ENCODE measurements around the gene BMPR1A.

Gene BMPR1A

DNA sequence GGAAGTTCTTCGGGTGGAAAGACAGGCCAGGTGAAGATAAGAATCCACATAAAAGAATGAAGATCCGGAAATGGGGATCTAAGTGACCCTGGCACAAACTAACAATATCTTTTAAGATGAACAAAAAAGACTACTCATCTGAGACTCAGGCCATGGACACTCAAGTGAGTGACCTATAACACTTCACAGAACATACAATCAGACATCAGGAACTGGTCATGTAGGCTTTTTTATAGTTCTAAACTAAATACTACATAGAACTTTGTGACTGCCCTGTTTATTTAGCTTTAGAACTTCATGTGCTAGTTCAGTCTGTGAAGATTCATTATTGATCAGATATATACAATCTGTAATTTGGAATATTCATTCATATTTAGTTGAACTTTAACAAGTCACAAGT is 148.2 kb downstream of the BMPR1A start:
- no peak for DNase-seq (ENCODE audit: low read depth, low spot score)
- H3K4me3 ChIP-seq (ENCODE audit: low read depth, low read length), result no peak overlapping the region
- ChIA-PET POLR2A (no interaction called here), CTCF (no interaction called here)
- TF ChIP-seq, protein P1, sequence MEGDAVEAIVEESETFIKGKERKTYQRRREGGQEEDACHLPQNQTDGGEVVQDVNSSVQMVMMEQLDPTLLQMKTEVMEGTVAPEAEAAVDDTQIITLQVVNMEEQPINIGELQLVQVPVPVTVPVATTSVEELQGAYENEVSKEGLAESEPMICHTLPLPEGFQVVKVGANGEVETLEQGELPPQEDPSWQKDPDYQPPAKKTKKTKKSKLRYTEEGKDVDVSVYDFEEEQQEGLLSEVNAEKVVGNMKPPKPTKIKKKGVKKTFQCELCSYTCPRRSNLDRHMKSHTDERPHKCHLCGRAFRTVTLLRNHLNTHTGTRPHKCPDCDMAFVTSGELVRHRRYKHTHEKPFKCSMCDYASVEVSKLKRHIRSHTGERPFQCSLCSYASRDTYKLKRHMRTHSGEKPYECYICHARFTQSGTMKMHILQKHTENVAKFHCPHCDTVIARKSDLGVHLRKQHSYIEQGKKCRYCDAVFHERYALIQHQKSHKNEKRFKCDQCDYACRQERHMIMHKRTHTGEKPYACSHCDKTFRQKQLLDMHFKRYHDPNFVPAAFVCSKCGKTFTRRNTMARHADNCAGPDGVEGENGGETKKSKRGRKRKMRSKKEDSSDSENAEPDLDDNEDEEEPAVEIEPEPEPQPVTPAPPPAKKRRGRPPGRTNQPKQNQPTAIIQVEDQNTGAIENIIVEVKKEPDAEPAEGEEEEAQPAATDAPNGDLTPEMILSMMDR (IDR thresholded peaks at IDR 0.05; ENCODE audit: insufficient read depth, low read length, missing control alignments), result no peak

DNA sequence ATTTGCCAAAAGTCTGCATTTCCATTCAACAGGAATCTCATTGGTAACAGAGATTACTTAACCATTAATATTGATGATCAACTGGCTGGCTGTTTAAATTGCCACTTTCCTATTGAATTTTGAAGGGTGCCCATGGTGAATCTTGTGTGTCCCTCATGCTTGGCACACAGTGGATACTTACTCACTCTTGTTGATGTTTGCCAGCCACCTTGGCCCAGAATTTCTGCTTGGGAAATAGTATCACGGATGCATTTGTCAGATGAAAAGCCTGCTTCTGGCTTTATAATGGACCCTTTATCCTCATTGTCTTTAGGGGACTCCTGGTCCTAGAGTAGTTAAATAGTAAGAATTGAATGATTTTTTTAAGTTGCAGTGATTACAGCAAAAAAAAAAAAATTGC is 149.0 kb downstream of the BMPR1A start:
- POLR2A ChIA-PET, result no interaction called here
- TF ChIP-seq, protein P1 (IDR thresholded peaks at IDR 0.05; ENCODE audit: insufficient read depth, low read length, missing control alignments), result no peak
- no peak overlapping the region for H3K4me3 ChIP-seq (ENCODE audit: low read depth, low read length)
- CTCF ChIA-PET, result interaction anchor here (1.8 kb wide), 1 partner anchor 217 kb away, joined by 5 read pairs; no protein-coding TSS in a partner anchor
- DNase-seq (ENCODE audit: low read depth, low spot score), result no peak

DNA sequence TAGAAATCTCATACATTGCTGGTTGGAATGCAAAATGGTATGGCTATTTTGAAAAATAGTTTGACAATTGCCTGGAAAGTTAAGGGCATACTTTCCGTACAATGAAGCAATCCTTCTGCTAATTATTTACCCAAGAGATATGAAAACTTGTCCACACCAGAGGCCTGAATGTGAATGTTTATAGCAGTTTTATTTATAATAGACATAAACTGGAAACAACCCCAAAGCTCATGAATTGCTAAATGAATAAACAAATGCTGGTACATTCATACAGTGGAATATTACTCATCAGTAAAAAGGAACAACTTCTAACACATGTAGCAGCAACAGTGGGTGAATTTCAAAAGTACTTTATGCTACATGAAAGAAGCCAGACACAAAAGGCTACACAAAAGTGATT is 158.3 kb downstream of the BMPR1A start:
- ChIA-PET CTCF (interaction anchor here (1.7 kb wide), 1 partner anchor 15 kb away, joined by 11 read pairs; no protein-coding TSS in a partner anchor), POLR2A (no interaction called here)
- TF ChIP-seq, protein P1 (IDR thresholded peaks at IDR 0.05; ENCODE audit: insufficient read depth, low read length, missing control alignments), result no peak
- DNase-seq (ENCODE audit: low read depth, low spot score), result no peak
- H3K4me3 ChIP-seq (ENCODE audit: low read depth, low read length), result no peak overlapping the region

DNA sequence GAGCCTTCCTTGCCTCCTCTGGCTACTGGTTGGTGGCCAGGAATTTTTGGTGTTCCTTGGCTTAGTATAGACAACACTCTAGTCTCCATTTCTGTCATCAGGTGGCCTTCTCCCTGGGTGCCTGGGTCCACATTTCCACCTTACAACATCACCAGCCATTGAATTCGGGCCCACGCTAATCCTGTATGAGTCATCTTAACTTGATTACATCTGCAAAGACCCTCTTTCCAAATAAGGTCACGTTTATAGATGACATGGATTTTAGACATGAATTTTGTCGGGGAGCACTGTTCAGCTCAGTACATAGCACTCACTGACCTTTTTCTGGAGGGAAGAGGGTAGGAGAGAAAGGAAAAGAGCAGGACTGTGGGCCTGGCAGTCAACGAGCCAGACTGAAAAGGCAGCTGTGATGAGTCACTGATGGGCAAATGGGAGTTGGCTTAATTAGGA is 161.6 kb downstream of the BMPR1A start:
- no peak for DNase-seq (ENCODE audit: low read depth, low spot score)
- POLR2A ChIA-PET, result no interaction called here
- CTCF ChIA-PET, result interaction anchor here (0.5 to 3.3 kb wide), 8 partner anchors 16 to 233 kb away, joined by 3 to 13 read pairs (median 4); no protein-coding TSS in a partner anchor
- TF ChIP-seq, protein P1 (IDR thresholded peaks at IDR 0.05; ENCODE audit: insufficient read depth, low read length, missing control alignments), result no peak
- no peak overlapping the region for H3K4me3 ChIP-seq (ENCODE audit: low read depth, low read length)

DNA sequence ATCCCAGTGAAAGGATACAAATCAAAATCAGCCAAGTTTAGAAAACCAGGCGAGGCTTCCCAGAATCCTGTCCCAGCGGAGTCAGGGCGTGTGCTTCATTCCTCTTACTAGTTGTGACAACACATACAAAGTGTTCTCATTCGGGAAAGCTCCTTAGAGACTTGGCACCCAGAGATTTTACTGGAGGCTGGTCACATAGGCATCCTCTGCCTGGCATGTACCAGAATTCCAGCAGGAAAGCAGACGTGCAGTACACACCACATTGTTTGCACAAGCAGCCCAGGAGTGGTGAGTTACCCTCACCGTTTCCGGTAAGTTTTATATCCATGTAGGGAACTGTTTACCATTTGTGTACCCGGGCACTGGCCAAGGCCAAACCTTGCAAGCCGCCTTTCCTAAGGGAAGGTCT is 166.1 kb downstream of the BMPR1A start:
- no peak overlapping the region for H3K4me3 ChIP-seq (ENCODE audit: low read depth, low read length)
- no peak for DNase-seq (ENCODE audit: low read depth, low spot score)
- TF ChIP-seq, protein P1 (IDR thresholded peaks at IDR 0.05; ENCODE audit: insufficient read depth, low read length, missing control alignments), result no peak
- POLR2A ChIA-PET, result no interaction called here
- CTCF ChIA-PET, result no interaction called here

DNA sequence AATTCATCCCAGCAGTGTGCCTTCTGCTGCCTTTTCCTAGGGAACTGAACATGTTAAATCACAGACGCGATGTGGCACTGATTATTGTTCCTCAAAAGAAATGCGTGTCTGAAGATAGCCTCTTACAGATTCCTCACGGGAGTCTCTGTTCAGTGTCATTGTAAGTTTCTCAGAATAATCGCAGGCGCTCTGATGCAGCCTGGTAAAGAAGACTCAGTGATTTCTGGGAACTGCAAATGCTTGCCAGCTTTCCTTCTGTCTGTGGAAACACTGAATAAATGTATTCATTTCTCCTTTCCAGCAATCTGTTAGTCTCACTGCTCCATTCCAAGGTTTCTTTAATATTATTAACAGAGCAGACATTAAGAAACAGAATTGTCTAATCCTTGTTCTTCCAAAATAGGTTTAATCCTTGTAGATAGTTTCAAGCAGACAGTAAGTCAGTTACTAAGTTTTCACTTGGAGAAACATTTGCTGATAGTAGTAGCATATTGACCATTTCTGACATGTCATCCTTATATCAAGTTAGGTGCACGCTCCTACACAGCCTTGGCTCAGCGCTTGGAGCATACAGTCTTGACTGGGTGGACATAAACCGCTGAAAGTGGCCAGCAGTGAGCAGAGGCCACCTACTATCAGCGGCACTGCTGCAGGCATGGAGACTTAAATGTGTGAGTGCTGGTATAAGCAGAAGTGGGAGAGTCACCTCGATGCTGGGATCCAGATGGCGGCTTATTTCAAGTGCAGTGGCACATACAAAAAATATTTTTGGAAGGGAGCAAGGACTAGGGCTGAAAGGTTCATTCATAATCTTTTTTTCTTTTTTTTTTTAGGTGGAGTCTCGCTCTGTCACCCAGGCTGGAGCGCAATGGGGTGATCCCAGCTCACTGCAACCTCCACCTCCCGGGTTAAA is 173.3 kb downstream of the BMPR1A start:
- TF ChIP-seq, protein P1 (IDR thresholded peaks at IDR 0.05; ENCODE audit: insufficient read depth, low read length, missing control alignments), result no peak
- H3K4me3 ChIP-seq (ENCODE audit: low read depth, low read length), result no peak overlapping the region
- CTCF ChIA-PET, result interaction anchor here (2.9 kb wide), 1 partner anchor 12 kb away, joined by 13 read pairs; no protein-coding TSS in a partner anchor
- no peak for DNase-seq (ENCODE audit: low read depth, low spot score)
- POLR2A ChIA-PET, result no interaction called here
